HAP-1 (cell line): ENCODE results near the gene LYPD6B.

Source experiments
- DNase-seq, 2 experiments: peaks; one replicate each; pipeline ENCODE4 v3.0.0-alpha.2; 2016 to 2020; ENCODE audit warnings: low spot score in 2 of 2
- H3K27me3 ChIP-seq: fragments of 250-450 bp; sonication (Bioruptor Pico); 2 replicates; pipeline ENCODE4 v1.5.1; 2020; ENCODE audit warnings: low read depth, mild to moderate bottlenecking, moderate library complexity
- H3K36me3 ChIP-seq: fragments of 250-450 bp; sonication (Bioruptor Pico); replicated peaks from 2 replicates; pipeline ENCODE4 v1.5.1; 2020; ENCODE audit warnings: mild to moderate bottlenecking
- H3K4me1 ChIP-seq: fragments of 250-450 bp; sonication (Bioruptor Pico); 2 replicates; pipeline ENCODE4 v1.5.1; 2020; ENCODE audit warnings: mild to moderate bottlenecking
- H3K4me3 ChIP-seq: fragments of 250-450 bp; sonication (Bioruptor Pico); 2 replicates; pipeline ENCODE4 v1.5.1; 2020; ENCODE audit warnings: mild to moderate bottlenecking, moderate library complexity
- H3K9me3 ChIP-seq: fragments of 250-450 bp; sonication (Bioruptor Pico); 2 replicates; pipeline ENCODE4 v1.5.1; 2020; ENCODE audit warnings: mild to moderate bottlenecking, moderate library complexity
- in situ Hi-C: fragments of 300-500 bp; cut with MboI; formaldehyde crosslinking; loops from 3 replicates; pipeline ENCODE4 v1.14.3; 2020; ENCODE audit warnings: low sequenced_read_pairs, inconsistent platforms, mixed read lengths

Gene LYPD6B

GRCh38 chr2:149145314-149146295 lies 107.1 kb downstream of the LYPD6B start:
- no peaks in the 10 kb centered on the region for H3K9me3 ChIP-seq
- DNase-seq: no peak
- H3K27me3 ChIP-seq: no peaks in the 10 kb centered on the region
- H3K36me3 ChIP-seq: no peaks in the 10 kb centered on the region
- H3K4me1 ChIP-seq: no peaks in the 10 kb centered on the region
- in situ Hi-C loops: no loop called here
- no peak overlapping the region for H3K4me3 ChIP-seq

GRCh38 chr2:149146876-149147275 lies 108.4 kb downstream of the LYPD6B start:
- H3K4me1 ChIP-seq: no peaks in the 10 kb centered on the region; the same call in 1 of the 2 replicates
- no peaks in the 10 kb centered on the region for H3K9me3 ChIP-seq
- H3K36me3 ChIP-seq: no peaks in the 10 kb centered on the region
- DNase-seq: no peak
- no peak overlapping the region for H3K4me3 ChIP-seq
- H3K27me3 ChIP-seq: no peaks in the 10 kb centered on the region
- in situ Hi-C loops: no loop called here

- no peak overlapping the region for H3K4me3 ChIP-seq
- no peaks in the 10 kb centered on the region for H3K27me3 ChIP-seq
- no peak for DNase-seq
- no peaks in the 10 kb centered on the region for H3K9me3 ChIP-seq
- no peaks in the 10 kb centered on the region; the same call in 1 of the 2 replicates for H3K4me1 ChIP-seq
- H3K36me3 ChIP-seq: no peaks in the 10 kb centered on the region
- in situ Hi-C loops: no loop called here
These were observed 109.9 kb downstream of the LYPD6B start for GRCh38 chr2:149148194-149149006.

- in situ Hi-C loops: no loop called here
These were observed 110.5 kb downstream of the LYPD6B start for GRCh38 chr2:149149007-149149297.

GRCh38 chr2:149152469-149152953 lies 114.0 kb downstream of the LYPD6B start:
- Histone ChIP-seq H3K4me1 (no peaks in the 10 kb centered on the region; the same call in 1 of the 2 replicates), H3K4me3 (no peak overlapping the region), H3K9me3 (no peaks in the 10 kb centered on the region), H3K36me3 (no peaks in the 10 kb centered on the region), H3K27me3 (no peaks in the 10 kb centered on the region)
- in situ Hi-C loops: no loop called here
- DNase-seq: peak in 1 of 2 experiments; percentile 9

More at GRCh38 chr2:149149007-149149297, 110.5 kb downstream of the LYPD6B start:
- DNase-seq: no peak
- Histone ChIP-seq H3K36me3 (no peaks in the 10 kb centered on the region), H3K9me3 (no peaks in the 10 kb centered on the region), H3K27me3 (no peaks in the 10 kb centered on the region), H3K4me1 (no peaks in the 10 kb centered on the region; the same call in 1 of the 2 replicates), H3K4me3 (no peak overlapping the region)

GRCh38 chr2:149155196-149155969 lies 116.9 kb downstream of the LYPD6B start:
- Histone ChIP-seq H3K27me3 (no peaks in the 10 kb centered on the region), H3K9me3 (no peaks in the 10 kb centered on the region), H3K4me3 (no peak overlapping the region), H3K36me3 (no peaks in the 10 kb centered on the region), H3K4me1 (no peaks in the 10 kb centered on the region; the same call in 1 of the 2 replicates)
- no peak for DNase-seq
- in situ Hi-C loops: no loop called here

GRCh38 chr2:149155988-149156387 lies 117.5 kb downstream of the LYPD6B start:
- no peaks in the 10 kb centered on the region for H3K36me3 ChIP-seq
- DNase-seq: no peak
- in situ Hi-C loops: no loop called here
- no peaks in the 10 kb centered on the region; the same call in 1 of the 2 replicates for H3K4me1 ChIP-seq
- no peak overlapping the region for H3K4me3 ChIP-seq
- no peaks in the 10 kb centered on the region for H3K9me3 ChIP-seq
- H3K27me3 ChIP-seq: no peaks in the 10 kb centered on the region

GRCh38 chr2:149156971-149157740 lies 118.7 kb downstream of the LYPD6B start:
- in situ Hi-C loops: no loop called here
- H3K4me3 ChIP-seq: no peak overlapping the region
- no peaks in the 10 kb centered on the region; the same call in 1 of the 2 replicates for H3K4me1 ChIP-seq
- H3K27me3 ChIP-seq: no peaks in the 10 kb centered on the region
- DNase-seq: no peak
- H3K36me3 ChIP-seq: no peaks in the 10 kb centered on the region
- no peaks in the 10 kb centered on the region for H3K9me3 ChIP-seq

- no peak for DNase-seq
- Histone ChIP-seq H3K27me3 (no peaks in the 10 kb centered on the region), H3K36me3 (no peaks in the 10 kb centered on the region), H3K9me3 (no peaks in the 10 kb centered on the region), H3K4me3 (no peak overlapping the region), H3K4me1 (no peaks in the 10 kb centered on the region; the same call in 1 of the 2 replicates)
- in situ Hi-C loops: no loop called here
These were observed 120.5 kb downstream of the LYPD6B start for GRCh38 chr2:149158957-149159356.

- H3K36me3 ChIP-seq: no peaks in the 10 kb centered on the region
- H3K9me3 ChIP-seq: no peaks in the 10 kb centered on the region
- H3K4me3 ChIP-seq: no peak overlapping the region
- H3K27me3 ChIP-seq: no peaks in the 10 kb centered on the region
- in situ Hi-C loops: no loop called here
- no peak for DNase-seq
- no peaks in the 10 kb centered on the region; the same call in 1 of the 2 replicates for H3K4me1 ChIP-seq
These were observed 121.7 kb downstream of the LYPD6B start for GRCh38 chr2:149160195-149160594.

GRCh38 chr2:149160701-149161217 lies 122.3 kb downstream of the LYPD6B start:
- Histone ChIP-seq H3K27me3 (no peaks in the 10 kb centered on the region), H3K9me3 (no peaks in the 10 kb centered on the region), H3K4me3 (no peak overlapping the region), H3K36me3 (no peaks in the 10 kb centered on the region), H3K4me1 (no peaks in the 10 kb centered on the region; the same call in 1 of the 2 replicates)
- DNase-seq: no peak
- in situ Hi-C loops: no loop called here

- Histone ChIP-seq H3K4me3 (no peak overlapping the region), H3K4me1 (no peaks in the 10 kb centered on the region; the same call in 1 of the 2 replicates), H3K9me3 (no peaks in the 10 kb centered on the region), H3K36me3 (no peaks in the 10 kb centered on the region), H3K27me3 (no peaks in the 10 kb centered on the region)
- in situ Hi-C loops: no loop called here
- no peak for DNase-seq
These were observed 123.2 kb downstream of the LYPD6B start for GRCh38 chr2:149161481-149162225.
